ENCODE data around the gene GNAQ.

- TF ChIP-seq CTCF (conservative IDR thresholded peaks at IDR 0.05 in 1 of 2, IDR thresholded peaks at IDR 0.05 in 1 of 2; ENCODE audit: extremely low read depth in 1 of 2, insufficient read depth in 1 of 2, low read depth in 1 of 2, low read length in 2 of 2), result no peak
- TF ChIP-seq EZH2 (IDR thresholded peaks at IDR 0.05; ENCODE audit: borderline replicate concordance, low read length), result no peak
Measured at GRCh38 chr9:77954013-77954665, 77.5 kb downstream of the GNAQ start.
